CD4-positive, alpha-beta T cell treated with Interleukin-4 for 1 hour (primary cell): ENCODE data around the gene PLXNC1.
A peak's percentile ranks its signal among the peaks of the same experiment; 100 is the strongest.

Experiments used
- DNase-seq, 2 donors: peaks; one replicate each; pipeline ENCODE4 v3.0.0-alpha.2; 2020 to 2022

Gene PLXNC1

DNA sequence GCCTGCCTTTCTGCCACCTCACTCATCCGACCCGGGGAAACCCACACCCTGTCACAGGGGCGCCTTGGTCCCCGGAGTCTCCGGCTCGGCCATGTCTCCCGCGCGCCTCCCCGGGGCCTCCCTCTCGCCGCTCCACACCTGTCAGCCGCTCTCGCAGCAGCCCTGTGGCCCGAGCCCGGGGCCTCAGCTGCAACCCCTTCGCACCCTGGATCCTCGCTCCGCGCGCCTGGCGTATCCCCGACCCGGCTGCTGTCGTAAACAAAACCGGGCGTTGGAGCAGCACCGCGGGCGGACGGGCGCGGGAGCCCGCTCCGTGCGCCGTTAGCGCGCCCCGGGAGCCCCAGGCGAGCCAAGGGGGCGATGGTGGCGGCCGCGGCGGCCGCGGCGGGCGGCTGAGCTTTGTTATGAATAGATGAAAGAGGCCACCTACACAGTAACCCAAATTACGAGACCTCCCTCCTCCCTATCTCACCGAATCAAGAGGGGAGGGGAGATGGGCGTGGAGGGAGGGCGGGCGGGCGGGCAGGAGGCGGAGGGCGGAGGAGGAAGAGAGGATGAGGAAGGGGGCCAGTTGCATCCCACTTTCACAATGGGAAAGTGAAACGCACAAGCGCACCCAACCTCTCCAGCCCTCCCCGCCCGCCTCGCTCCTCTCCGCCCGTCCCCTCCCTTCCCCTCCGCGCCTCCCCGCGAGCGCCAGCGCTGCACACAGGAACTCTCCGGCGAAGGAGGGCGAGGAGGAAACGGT, at the start of gene PLXNC1:
TSS of gene PLXNC1 (plus strand) at position 587 of the 748 bp plus-strand sequence. CDS start 395 bp downstream, outside the sequence.
- DNase-seq, result peak; percentile 73 to 76

DNA sequence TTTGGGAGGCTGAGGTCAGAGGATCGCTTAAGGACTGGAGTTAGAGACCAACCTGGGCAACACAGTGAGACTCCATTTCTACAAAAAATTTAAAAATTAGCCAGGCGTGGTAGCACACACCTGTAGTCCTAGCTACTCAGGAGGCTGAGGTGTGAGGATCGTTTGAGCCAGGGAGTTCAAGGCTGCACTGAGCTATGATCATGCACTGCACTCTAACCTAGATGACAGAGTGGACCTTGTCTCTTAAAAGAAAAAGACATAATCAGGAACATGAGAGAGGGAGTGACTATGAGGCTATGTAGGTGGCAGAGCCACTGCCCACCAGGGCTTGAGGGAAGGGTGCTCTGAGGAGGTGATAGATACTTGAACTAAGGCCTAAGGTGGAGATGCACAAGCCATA, 49.2 kb upstream of the PLXNC1 start:
- no peak for DNase-seq

DNA sequence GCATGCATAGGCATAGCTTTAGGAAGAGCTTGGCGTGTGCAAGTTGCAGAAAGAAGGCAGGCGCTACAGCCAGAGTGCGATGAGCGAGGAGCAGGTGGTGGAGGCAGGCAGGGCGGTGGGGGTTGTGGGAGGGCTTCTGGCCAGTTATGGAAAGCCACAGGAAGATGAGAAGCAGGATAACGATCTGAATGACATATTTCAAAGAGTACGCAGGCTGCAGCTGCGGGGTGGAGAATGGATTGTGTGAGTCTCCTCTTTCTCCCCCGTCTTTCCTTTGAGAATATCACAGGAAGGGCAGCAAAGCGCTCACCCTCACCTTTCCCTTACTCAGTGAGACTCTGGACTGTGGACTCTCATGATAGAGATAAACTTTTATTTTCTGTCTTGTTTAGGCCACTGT, 48.7 kb upstream of the PLXNC1 start:
- no peak for DNase-seq

DNA sequence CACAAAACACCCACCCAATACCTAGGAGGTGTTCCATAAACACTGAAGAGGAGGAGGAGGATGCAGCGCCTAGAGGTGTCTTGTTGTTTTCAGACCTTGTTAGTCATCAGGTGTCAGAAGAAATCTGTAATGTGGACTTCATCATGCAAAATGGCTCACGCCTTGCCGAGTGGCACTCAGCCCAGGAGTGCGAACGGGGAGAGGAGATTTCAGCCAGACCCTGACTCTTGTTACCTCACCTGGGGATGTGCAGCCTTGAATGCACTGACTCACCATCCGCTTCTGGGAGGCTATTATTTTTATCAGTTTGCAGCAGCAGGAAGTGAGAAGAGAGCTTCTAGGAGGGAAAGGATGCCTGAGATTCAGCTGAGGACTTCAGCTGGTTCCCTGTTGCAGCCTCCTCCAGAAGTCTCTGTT, 48.2 kb upstream of the PLXNC1 start:
- no peak for DNase-seq

DNA sequence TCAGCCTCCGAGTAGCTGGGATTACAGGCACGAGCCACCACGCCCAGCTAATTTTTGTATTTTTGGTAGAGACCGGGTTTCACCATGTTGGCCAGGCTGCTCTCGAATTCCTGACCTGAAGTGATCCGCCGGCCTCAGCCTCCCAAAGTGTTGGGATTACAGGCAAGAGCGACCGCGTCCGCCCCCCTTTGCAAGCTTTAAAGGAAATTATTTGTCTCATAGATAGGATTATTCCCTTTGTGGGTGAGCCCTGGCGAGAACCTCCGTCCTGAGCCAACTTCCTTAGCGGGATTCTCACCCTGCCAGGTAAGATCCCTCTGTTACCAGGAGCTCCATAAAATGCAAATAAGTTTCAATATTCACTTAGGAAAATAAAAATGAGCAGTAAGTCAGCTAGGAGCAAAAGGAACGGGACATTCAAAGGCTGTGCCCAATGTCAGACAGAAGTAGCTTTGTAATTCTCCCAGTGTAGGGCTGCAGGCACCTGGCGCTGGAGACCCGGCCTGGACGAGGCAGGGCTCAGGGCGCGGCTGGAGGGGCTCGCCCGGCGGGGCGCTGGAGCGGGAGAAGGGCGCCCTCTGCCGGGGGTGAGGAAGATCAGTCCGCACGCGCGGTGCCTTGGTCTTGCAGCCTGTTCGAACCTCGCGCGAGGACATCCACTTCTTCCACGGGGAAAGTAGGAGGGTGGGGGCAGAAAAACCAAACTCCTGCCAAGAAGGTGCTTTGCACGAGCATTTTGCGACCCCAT, 47.2 kb upstream of the PLXNC1 start:
- peak; percentile 74 to 77 for DNase-seq

DNA sequence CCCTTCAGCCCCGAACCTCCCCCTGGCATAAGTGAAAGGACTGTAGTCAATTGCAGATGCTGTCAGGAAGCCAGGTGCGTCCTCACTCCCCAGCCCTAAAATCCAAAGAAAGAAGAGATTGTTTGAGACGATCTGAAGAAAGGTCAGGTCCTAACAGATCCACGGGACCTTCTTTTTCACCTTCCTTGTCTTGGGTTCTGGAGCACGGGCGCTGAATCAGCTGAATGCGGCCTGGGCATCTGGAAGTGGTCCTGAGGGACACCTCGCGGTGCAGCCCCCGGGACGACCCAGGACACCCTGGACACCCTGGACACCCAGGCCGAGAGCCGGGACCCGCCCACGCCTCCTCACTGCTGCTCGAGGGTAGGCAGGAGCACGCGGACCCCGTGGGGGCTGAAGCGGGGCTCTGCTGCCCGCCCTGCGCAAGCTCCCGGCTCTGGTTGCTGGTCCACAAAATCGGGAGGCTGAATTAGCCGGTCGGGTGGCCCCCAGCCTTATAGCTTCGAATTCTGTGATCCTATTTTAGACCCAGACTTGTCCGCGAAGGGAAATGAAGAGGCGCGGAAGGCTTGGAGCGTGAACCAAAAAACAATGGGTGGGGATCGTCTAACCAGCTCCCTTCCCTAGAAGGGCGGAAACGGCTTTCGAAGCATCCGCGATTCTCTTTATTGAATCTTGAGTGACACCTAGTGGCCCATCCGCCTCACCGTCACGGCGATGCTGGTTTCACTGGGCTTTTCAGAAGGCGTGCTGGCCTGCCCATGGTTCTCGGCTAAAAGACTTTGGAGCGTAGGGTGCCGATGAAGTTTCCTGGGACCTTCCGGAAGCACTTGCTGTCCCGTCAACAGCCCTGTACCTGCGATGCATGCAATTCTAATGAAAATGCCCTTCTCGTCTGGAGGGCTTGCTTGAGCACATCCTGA, 46.4 kb upstream of the PLXNC1 start:
- DNase-seq, result peak; percentile 86 to 89

DNA sequence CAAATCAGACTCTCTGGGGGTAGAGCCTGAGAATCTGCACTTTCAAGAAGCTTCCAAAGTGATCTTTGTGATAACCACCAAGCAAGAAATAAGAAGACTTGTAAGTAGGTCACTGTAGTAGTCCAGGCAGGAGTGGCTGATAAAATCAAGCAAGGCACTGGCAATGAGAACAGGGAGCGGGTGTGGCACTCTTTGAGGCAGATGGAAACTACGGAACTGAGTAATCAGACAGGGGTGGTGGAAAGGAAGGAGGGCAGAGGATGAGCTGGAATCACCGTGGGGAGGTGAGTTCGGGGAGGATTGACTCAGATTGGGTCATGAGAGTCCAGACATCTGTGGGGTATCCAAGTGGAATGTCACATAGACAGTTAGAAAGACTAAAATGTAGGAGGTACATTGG, 44.4 kb upstream of the PLXNC1 start:
- DNase-seq, result no peak

DNA sequence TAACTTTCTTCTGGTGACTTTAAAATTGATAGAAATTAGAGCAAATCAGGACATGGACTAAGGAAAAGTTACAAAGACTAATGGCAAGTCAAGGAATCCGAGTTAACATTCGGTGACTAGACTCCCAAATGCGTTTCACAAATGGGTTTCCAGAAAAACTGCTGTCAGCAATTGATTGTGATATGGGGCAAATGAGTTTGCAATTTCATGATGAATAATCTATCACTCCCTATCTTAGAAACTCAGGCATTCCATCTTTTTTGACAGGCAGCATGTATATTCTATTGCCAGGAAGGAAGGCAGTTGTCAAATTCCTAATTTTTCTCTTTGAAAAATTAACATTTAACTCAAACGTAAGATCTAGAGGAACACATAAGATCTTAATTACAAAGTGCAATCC, 40.5 kb upstream of the PLXNC1 start:
- DNase-seq, result no peak

DNA sequence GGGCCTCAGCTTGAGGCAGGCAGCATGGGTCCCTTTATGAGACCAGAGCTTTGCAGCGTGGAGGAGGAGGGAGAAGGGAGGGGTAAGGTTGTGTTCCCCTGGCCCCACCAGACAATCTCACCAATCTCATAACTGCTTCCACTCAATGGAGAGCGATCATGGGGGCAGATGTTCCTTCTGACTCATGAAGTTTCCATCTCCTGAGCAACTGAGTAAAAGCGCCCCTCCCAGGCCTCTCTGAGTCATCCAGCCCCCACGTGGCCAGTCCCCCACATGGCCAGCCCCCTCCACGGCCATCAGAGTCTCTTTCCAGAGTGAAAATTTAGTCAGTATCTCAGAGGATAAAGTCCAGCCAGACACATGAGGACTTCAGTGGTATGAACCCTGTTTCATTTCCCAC, 39.2 kb upstream of the PLXNC1 start:
- DNase-seq, result no peak

DNA sequence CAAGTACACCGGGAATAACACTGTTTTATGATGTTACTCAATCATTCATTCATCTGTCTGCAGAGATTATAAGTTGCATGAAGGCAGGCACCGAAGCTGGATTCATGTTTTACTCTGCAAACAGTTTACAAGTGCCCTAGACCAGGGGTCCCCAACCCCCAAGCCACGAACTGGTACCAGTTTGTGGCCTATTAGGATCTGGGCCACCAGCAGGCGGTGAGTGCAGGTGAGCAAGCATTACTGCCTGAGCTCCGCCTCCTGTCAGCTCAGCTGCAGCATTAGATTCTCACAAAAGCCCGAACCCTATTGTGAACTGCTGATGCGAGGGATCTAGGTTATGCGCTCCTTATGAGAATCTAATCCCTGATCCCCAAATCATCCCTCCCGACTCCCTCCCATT, 38.1 kb upstream of the PLXNC1 start:
- DNase-seq, result no peak

DNA sequence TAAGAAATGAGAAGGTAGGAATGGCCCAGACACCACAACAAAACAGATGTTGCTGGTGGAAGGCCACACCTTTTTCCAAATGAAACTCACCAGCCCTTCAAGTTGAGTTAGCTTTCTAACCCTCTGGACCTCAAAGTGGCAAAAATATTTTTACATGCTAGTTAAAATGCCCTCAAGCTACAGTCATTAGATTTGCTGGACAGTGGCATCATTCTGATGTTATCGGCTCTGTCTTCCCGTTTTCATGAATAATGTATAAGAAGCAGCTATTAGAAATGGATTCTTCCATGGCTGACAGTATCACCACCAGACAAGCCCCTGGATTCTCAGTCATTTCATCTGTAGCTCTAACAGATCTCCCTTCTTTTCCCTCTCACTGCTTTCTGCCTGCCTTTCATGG, 37.1 kb upstream of the PLXNC1 start:
- DNase-seq, result no peak

DNA sequence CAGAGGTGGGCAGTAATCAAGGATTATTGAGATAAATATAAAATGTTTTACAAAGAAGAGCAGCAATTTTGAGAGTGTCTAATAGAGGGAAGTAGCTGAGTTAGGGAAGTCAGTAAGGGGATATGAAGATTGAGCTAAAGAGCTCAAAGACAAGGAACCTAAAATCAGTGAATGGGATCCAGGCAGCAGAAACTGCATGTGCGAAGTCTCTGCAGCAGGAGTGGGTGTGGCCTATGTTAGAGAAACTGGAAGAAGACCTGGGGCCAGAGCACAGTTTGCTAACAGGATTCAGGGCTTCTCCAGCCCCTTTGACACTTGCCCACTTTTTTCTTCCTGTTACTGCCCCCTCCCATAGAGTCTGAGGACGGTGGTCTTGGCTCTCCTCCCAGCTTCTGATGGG, 36.3 kb upstream of the PLXNC1 start:
- DNase-seq, result peak in 1 of 2 donors; percentile 23

DNA sequence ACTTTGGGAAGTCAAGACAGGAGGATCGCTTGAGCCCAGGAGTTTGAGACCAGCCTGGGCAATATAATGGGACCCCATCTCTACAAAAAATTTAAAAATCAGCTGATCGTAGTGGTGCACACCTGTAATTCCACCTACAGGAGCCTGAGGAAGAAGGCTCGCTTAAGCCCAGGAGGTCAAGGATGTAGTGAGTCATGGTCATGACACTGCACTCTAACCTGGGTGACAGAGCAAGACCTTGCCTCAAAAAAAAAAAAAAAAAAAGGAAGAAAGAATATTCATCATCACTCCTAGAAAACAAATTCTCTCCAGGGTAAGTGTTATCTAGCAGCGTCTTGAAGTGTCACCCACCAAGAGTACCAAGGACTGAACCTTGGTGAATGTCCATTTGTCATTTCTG, 34.2 kb upstream of the PLXNC1 start:
- DNase-seq, result no peak

DNA sequence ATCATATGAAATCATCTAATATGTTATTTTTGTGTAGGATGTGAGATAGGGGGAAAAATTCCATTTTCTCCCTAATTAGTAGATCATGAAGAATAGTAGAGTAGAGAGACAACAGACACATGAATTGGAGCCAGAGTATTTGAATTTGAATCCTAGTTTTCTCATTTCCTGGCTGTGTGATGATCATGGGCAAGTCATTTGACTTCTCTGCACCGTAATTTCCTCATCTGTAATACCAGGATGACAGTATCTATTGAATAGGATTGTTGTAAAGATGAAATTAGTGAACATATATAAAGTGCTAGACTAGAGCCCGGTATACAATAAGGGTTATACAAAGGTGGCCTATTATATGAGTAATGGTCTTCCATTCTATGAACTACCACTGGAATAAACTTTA, 32.2 kb upstream of the PLXNC1 start:
- no peak for DNase-seq

DNA sequence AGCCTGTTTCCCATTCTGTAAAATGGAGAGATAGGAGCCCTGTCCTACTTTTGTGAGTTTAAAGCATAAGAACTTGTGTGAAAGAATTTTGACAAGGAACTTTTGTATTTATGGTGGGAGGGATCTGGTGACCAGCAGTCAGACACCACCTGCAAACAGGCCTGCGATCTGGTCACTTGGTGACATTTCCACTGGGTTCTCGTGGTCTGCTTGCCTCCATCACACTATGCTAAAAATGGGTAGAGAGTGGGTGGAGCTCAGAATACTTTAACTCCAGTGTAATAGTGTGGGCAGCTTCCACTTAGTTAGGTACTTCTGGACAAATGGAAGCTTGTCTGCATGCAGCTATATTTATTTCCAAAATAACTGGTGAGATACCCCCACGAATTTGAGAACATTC, 26.5 kb upstream of the PLXNC1 start:
- DNase-seq, result no peak

DNA sequence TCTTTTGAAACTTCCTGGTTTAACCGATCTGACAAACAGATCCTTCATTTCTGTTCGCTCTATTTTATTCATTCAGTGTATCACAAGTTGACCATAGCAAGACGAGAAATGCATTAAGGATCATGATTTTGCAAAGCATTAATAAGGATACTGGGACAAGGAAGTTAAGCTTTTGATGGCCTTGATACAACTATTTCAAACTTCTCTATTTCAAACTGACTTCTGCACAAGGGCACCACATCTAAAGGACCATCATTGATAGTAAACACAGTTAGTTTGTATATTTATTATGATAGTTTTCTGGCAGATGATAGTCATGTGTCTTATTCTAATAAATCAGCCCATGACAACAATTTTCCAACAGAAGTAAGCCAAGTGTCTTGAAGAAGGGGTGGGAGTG, 25.8 kb upstream of the PLXNC1 start:
- DNase-seq, result no peak

DNA sequence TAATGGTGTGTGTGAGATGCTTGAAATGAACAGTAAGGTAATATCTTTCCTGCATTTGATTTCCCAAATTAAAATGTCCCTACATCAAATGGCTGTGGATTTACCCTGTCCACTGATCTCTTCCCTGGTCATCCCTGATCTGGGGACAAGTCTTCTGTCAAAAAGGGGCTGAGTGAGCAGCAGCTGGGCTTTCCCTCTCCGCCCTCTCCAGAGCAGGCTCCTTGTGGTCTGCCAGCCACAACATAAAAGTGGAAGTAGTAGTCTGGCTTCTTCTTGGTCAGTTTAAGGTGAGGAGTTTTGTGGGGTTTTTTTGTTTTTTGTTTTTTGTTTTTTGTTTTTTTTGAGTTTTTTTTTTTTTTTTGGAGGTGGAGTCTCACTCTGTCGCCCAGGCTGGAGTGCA, 25.2 kb upstream of the PLXNC1 start:
- DNase-seq, result peak in 1 of 2 donors; percentile 21

DNA sequence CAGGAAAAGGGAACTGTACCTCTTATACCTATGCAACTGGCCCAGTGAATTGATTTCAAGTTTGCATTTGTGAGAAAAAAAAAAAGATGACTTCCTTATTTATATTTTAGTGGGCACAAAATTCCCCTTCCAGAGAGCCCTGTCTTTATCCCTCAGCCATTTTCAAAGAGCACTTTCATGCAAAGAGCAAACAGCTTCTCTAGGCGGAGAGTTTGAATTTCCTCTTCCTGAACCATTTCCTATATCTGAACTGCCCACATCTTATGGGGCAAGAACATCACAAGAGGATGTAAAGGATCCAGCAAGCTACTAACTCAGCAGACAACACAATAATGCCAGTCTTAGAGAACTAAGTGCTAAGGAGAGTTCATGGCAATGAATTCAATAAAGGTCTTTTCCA, 22.3 kb upstream of the PLXNC1 start:
- DNase-seq, result peak in 1 of 2 donors; percentile 19

DNA sequence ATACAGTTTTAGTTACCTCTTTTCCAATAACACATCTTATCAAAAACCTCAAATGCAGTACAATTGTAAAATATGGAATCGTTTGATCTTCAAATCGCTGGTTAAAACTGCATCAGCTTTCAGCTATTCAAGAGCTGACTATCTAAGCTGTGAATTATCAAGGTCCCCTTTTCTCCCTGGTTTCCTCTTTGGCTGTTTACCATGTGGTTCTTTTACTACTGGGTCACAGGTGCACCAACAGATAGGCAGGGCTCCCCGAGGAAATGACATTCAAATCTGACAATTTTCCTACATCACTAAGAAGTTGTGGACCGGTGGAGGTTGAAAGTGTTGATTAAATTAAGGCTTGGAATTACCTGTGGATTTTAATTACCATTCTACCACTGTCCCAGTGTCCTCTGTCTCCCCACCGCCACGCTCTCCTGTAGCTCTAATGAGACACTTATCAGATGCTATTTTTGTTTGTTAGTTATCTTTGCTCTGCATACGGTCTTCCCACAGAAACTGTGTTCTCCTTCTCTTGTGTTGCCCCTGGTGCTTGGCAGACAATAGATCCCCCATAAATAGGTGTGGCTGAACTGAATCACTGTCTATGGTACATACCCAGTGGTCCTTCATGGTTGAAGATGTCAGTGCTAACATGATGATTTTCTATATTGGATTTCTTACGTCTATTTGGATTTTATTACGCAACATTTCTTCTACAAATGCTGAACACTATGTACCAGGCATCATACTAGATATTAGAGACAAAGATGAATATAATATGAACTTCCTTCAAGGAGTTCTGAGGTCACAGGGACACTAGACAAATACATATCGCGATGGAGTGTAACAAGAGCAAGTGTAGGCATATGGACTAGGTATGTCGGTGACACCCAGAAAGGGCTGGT, 20.9 kb upstream of the PLXNC1 start:
- DNase-seq, result no peak

DNA sequence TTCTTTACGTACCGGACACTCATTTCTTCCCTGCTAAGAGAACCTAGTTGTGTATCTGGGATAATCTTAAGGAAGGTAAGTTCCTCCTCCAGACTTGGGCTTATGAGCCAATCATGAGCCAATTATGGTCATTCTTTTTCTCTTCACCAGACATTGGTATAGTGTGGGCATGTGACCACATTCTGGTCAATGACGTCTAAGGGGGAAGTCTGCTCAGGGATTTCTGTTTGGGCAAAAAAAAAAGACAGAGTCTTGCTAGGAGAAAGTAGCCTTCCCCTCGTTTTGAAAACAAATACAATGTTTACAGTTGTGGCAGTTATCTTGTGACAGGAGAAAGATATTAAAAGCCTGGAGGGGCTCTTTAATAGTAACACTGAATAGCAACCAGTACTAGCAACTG, 20.1 kb upstream of the PLXNC1 start:
- no peak for DNase-seq

DNA sequence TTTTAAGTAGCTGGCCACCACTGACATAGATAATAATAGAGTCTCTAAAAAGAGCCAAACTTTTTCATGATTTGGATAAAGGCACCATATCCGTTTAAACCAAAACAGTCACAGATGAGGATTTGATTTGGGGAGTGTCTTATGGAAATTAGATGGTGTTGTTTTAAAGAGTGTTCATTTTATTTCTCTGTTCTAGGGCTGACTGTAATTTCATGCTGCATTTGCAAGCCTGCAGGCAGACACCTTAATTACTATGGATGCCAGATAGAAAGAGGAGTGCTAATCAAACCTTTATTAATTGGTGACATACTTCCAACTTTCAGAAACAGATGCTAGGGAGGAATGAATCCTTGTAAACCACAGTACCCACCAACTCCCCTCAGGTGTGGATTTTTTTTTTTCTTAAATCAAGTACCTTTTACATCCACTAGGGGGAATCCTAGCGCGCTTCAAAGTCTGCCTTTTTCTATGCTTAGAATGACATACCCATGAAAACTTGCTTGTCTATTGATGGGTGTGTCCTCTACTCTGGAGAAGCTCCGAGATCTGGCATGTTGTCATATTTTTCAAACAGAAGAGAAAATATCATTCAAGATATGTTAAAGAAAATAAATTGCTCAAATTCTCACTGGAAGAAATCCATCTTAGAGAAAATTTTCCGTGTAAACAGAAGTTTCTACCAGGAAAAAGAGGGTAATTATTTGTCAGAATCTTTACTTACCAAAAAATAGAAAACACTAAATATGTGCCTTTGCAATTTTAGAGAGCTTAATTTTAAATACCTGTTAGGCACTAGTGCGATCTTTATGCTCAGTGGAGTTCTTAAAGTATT, 14.2 kb upstream of the PLXNC1 start:
- DNase-seq, result peak; percentile 33 to 66
